Stimulated activated CD8-positive, alpha-beta memory T cell treated with anti-CD3 and anti-CD28 coated beads, Interleukin-4, amount 100 ng/mL, for 1 hour (primary cell): ENCODE measurements around the gene FUZ.

ENCODE experiments used
- DNase-seq, 2 donors: peaks; one replicate each; pipeline ENCODE4 v3.0.0-alpha.2; 2020; ENCODE audit warnings: low read depth in 2 of 2, low spot score in 1 of 2

FUZ gene

DNA sequence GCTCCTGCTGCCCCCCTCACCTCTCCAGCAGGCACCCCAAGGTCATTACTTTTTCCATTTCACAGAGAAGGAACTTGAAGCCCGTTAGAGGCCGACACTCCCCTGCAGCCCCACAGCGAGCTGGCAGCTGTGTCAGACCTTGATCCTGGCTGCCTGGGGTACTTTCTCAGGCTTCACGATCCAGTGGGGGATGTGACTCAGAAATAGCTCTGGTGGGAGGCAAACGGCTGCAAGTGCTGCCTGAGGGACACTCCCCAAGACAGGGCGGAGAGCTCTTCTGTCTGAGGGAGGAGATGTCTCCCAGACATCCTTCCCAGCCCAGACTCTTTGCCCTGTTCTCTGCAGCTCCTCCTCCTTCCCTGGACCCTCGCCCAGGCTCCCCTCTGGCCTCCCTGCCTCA is 54.8 kb downstream of the FUZ start:
- no peak for DNase-seq
